Measurements from ENCODE around the gene CARMIL1.

CARMIL1 gene

GRCh38 chr6:25419879-25420278 is 140.7 kb downstream of the CARMIL1 start:
- no peak for DNase-seq (ENCODE audit: insufficient read length, low spot score)
- TF ChIP-seq CTCF (IDR thresholded peaks at IDR 0.05; ENCODE audit: insufficient read depth, missing control alignments): no peak
- FAIRE-seq: no peak

DNA sequence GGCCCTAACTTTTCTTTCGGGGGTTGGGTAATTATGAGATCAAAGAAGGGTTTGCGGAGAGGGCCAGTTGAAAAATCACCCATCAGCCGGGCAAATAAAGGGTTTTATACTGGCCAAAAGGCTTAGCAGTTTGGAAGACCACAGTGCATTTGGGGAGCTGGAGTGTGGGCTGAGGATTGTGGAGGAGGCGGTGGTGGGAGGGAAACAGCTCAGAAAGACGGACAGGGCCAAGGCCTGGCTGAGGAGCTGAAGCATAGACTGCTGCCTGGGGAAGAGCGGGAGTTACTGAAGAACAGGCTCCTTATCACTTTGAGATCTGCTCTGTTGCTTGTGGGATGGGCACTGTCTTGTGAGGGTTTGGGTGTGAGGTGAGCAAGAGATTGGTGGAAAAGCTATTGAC is 144.2 kb downstream of the CARMIL1 start:
- FAIRE-seq (no peak), DNase-seq (ENCODE audit: insufficient read length, low spot score) (no peak)
- no peak for TF ChIP-seq CTCF (IDR thresholded peaks at IDR 0.05; ENCODE audit: insufficient read depth, missing control alignments)

DNA sequence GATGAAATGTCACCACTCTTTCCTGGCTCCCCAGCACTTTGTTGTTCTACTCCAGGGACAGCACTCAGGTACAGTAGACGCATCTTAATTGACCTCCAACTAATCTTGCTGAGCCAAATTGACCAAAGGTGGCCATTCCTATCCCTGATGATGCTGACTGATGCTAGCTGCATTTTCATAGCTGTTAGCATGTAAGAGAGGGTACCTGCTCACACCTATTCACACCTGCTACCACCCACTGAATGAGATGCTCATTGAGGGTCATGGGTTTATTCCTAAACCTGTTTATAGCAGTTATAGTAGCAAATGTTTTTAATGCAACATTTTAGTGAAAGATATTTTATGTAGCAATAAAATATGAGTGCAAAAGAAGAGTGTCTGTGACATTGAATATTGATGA is 145.1 kb downstream of the CARMIL1 start:
- FAIRE-seq (no peak), DNase-seq (ENCODE audit: insufficient read length, low spot score) (no peak)
- TF ChIP-seq CTCF (IDR thresholded peaks at IDR 0.05; ENCODE audit: insufficient read depth, missing control alignments): no peak

GRCh38 chr6:25427549-25427948 is 148.4 kb downstream of the CARMIL1 start:
- no peak for DNase-seq (ENCODE audit: insufficient read length, low spot score)
- no peak for TF ChIP-seq CTCF (IDR thresholded peaks at IDR 0.05; ENCODE audit: insufficient read depth, missing control alignments)
- peak; percentile 64 for FAIRE-seq

DNA sequence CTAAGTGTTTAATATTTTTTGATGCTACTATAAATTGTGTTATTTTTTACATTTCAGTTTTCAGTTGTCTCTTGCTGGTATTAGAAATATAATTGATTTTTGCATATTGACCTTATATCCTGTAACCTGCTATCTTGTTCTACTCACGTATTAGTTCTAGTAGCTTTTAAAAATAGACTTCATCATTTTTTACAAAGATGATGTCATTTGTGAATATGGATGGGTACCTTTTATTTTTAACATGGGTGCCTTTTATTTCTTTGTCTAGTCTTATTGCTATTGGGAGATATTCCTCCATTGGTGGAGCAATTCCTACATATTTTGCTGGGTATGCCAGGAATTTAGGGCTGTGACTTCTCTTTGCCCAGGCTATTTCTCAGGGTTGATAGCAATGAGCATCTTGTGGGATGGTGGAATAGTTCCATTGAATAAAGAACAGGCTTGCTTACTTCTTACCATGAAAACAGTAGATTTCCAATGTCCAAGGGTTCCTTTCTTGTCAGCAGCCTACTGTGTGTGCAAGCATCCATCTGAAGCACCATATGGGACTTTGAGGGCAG is 149.7 kb downstream of the CARMIL1 start:
- DNase-seq (ENCODE audit: insufficient read length, low spot score): no peak
- no peak for FAIRE-seq

GRCh38 chr6:25431306-25431974 is 152.3 kb downstream of the CARMIL1 start:
- no peak for DNase-seq (ENCODE audit: insufficient read length, low spot score)
- FAIRE-seq: peak; percentile 46

More for the DNA sequence above, 149.7 kb downstream of the CARMIL1 start:
- no peak for TF ChIP-seq CTCF (IDR thresholded peaks at IDR 0.05; ENCODE audit: insufficient read depth, missing control alignments)

More at GRCh38 chr6:25431306-25431974, 152.3 kb downstream of the CARMIL1 start:
- no peak for TF ChIP-seq CTCF (IDR thresholded peaks at IDR 0.05; ENCODE audit: insufficient read depth, missing control alignments)
